MCF 10A (cell line): ENCODE measurements around the gene PIGS. TPM values are rescaled to one million over a fixed set of nuclear protein-coding genes. Genes with fewer than 3 reads are reported as not detected.

Source experiments
- BruUV-seq: library from RNA; stranded (reverse); fragments of 400-500 nt; replicated peaks from 2 replicates; lab custom pipeline; 2021; lab: Mats Ljungman, UMichigan
- CTCF ChIA-PET: fragments of 300-600 bp; sonication (Branson Sonifier 250); formaldehyde crosslinking; extraction: SDS; loops from one replicate; lab custom pipeline; 2021; ENCODE audit warnings: antibody characterized with exemption, inconsistent platforms; lab: Yijun Ruan, JAX
- POLR2A ChIA-PET: fragments of 300-600, 350-650 bp; sonication (Branson Sonifier 250); formaldehyde crosslinking; extraction: SDS; loops from one replicate; lab custom pipeline; 2020; ENCODE audit warnings: antibody characterized with exemption, inconsistent platforms; lab: Yijun Ruan, JAX
- DNase-seq: peaks from one replicate; pipeline ENCODE4 v3.0.0-alpha.2; 2018; ENCODE audit not compliant: unreplicated experiment
- H3K27ac Mint-ChIP-seq: one replicate; pipeline ENCODE4 v1.8.0; 2022; ENCODE audit warnings: mild to moderate bottlenecking, low read depth, mixed read lengths; ENCODE audit not compliant: unreplicated experiment
- H3K27me3 Mint-ChIP-seq: one replicate; pipeline ENCODE4 v1.8.0; 2022; ENCODE audit warnings: mixed read lengths; ENCODE audit not compliant: insufficient read depth, unreplicated experiment
- H3K36me3 Mint-ChIP-seq: one replicate; pipeline ENCODE4 v1.8.0; 2022; ENCODE audit warnings: mild to moderate bottlenecking, moderate library complexity, mixed read lengths; ENCODE audit not compliant: insufficient read depth, unreplicated experiment
- H3K4me1 Mint-ChIP-seq: one replicate; pipeline ENCODE4 v1.8.0; 2022; ENCODE audit warnings: mixed read lengths; ENCODE audit not compliant: insufficient read depth, unreplicated experiment
- H3K4me3 Mint-ChIP-seq: one replicate; pipeline ENCODE4 v1.8.0; 2022; ENCODE audit warnings: mild to moderate bottlenecking, moderate library complexity, mixed read lengths; ENCODE audit not compliant: unreplicated experiment
- H3K9me3 Mint-ChIP-seq: one replicate; pipeline ENCODE4 v1.8.0; 2022; ENCODE audit warnings: mixed read lengths; ENCODE audit not compliant: unreplicated experiment
- intact Hi-C: fragments of 100-400 bp; cut with micrococcal nuclease; formaldehyde crosslinking; loops from 2 replicates; pipeline ENCODE4 v1.14.1; 2022
- total RNA-seq: library from RNA; stranded (reverse); gene quantifications from 2 replicates; pipeline ENCODE4 v1.2.3, GENCODE V29; 2022
- TF ChIP-seq, protein P1 (sequence below): fragments of 200-600 bp; IDR thresholded peaks from one replicate; pipeline ENCODE4 v1.8.0; 2022; ENCODE audit warnings: antibody characterized with exemption, mild to moderate bottlenecking; ENCODE audit not compliant: unreplicated experiment

The PIGS gene
- total RNA-seq, 1 experiment from 2014 or later: 50.5 TPM

DNA sequence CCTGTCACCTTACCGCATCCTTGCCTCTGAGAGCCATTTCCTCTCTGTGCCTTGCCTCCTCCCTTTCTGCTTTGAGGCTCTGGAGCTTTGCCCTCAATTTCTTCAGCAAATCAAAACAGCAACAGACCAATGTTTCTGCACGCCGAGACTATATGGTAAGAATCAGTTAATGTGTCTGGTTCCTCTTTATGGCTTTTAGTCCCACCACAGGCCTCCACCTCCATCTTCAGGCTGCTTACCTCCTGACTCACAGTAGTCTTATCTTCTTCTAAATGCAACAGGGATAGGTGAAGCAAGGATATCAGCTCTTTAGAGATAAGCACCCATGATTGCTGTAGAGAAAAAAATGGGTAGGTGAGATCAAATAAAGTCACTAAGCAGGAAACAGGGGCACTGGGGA is 14.5 kb upstream of the PIGS start:
- H3K27me3 Mint-ChIP-seq: no peaks in the 10 kb centered on the region
- BruUV-seq: no TSS peak
- H3K4me3 Mint-ChIP-seq: no peak overlapping the region
- no peaks in the 10 kb centered on the region for H3K4me1 Mint-ChIP-seq
- ChIA-PET CTCF (interaction anchor here (0.6 kb wide), 1 partner anchor 269 kb away, joined by 3 read pairs; no protein-coding TSS in a partner anchor), POLR2A (interaction anchor here (0.6 to 5.7 kb wide), 4 partner anchors 9 to 180 kb away, joined by 3 to 19 read pairs (median 3); partner anchors contain the start of gene PIGS)
- H3K36me3 Mint-ChIP-seq: peaks cover 19% of the 10 kb centered on the region
- DNase-seq: no peak
- H3K27ac Mint-ChIP-seq: no peak overlapping the region
- intact Hi-C loops: no loop called here
- H3K9me3 Mint-ChIP-seq: no peaks in the 10 kb centered on the region
- TF ChIP-seq, protein P1, sequence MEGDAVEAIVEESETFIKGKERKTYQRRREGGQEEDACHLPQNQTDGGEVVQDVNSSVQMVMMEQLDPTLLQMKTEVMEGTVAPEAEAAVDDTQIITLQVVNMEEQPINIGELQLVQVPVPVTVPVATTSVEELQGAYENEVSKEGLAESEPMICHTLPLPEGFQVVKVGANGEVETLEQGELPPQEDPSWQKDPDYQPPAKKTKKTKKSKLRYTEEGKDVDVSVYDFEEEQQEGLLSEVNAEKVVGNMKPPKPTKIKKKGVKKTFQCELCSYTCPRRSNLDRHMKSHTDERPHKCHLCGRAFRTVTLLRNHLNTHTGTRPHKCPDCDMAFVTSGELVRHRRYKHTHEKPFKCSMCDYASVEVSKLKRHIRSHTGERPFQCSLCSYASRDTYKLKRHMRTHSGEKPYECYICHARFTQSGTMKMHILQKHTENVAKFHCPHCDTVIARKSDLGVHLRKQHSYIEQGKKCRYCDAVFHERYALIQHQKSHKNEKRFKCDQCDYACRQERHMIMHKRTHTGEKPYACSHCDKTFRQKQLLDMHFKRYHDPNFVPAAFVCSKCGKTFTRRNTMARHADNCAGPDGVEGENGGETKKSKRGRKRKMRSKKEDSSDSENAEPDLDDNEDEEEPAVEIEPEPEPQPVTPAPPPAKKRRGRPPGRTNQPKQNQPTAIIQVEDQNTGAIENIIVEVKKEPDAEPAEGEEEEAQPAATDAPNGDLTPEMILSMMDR: no peak

DNA sequence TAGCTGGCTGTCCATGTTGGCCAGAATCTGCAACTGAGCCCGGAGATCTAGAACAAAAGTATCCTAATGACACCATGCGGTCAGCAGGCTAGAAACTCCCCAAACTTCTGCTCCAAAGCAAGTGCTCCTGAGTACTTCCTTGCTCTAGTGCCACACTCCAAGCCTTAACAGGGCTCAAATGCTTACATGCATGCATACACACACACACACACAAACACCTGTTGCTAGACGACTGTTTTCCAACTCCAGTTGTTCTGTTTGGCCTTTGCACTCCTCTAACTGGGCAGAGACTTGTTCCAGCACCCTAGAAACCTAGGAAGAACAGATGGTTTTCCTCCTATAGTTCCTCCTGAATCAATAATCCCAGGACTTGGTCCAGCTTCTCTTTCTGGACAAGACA is 13.1 kb upstream of the PIGS start:
- H3K27me3 Mint-ChIP-seq: no peaks in the 10 kb centered on the region
- no peak overlapping the region for H3K4me3 Mint-ChIP-seq
- CTCF ChIA-PET: interaction anchor here (1.1 kb wide), 1 partner anchor 15 kb away, joined by 3 read pairs; no protein-coding TSS in a partner anchor
- TF ChIP-seq, protein P1: no peak
- no TSS peak for BruUV-seq
- no peaks in the 10 kb centered on the region for H3K9me3 Mint-ChIP-seq
- DNase-seq: no peak
- H3K36me3 Mint-ChIP-seq: peaks cover 26% of the 10 kb centered on the region
- no peaks in the 10 kb centered on the region for H3K4me1 Mint-ChIP-seq
- POLR2A ChIA-PET: interaction anchor here (5.7 kb wide), 1 partner anchor 13 kb away, joined by 19 read pairs; the partner anchor contains the start of gene PIGS
- intact Hi-C loops: no loop called here
- H3K27ac Mint-ChIP-seq: no peak overlapping the region

DNA sequence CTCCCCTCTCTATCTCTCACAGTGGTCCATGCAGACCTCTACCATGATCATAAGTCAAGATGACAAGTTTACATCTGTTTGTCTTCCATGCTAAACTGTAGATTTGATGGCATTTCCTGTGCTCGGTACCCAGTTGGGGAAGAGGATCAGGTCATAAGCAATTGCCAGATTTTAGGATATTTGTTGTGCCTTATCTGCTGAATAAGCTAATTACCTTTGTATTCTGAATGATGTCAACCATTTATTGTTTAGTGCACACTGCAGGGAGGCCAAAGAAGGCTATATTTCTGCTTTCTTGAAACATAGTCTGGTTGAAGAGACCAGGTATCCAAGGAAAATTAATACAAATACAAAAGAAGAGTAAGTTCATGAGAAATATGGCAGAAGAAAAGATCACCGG is 11.2 kb upstream of the PIGS start:
- no TSS peak for BruUV-seq
- Mint-ChIP-seq H3K36me3 (peaks cover 26% of the 10 kb centered on the region), H3K4me1 (no peaks in the 10 kb centered on the region), H3K27me3 (no peaks in the 10 kb centered on the region), H3K27ac (no peak overlapping the region), H3K4me3 (no peak overlapping the region), H3K9me3 (no peaks in the 10 kb centered on the region)
- ChIA-PET POLR2A (interaction anchor here (1.0 to 5.7 kb wide), 2 partner anchors 11 to 17 kb away, joined by 3 to 19 read pairs; partner anchors contain the start of gene PIGS), CTCF (interaction anchor here (0.6 kb wide), 1 partner anchor 464 kb away, joined by 3 read pairs; no protein-coding TSS in a partner anchor)
- DNase-seq: no peak
- intact Hi-C loops: no loop called here
- TF ChIP-seq, protein P1: no peak

DNA sequence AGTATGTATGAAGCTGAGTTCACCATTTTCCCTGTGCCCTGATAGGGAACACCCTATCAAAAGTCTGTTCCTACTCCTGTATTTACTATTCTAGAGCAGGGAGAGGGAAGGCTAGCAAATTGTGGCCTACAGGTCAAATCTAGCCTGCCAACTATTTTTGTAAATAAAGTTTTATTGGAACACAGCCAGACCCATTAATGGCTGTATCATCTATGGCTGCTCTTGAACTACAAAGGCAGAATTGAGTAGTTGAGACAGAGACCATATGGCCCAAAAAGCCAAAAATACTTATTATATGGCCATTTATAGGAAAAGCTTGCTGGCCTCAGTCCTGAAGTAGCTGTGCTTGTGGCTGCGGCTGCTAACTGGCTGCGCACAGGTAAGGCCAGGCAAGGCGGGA is 9.6 kb upstream of the PIGS start:
- POLR2A ChIA-PET: interaction anchor here (5.7 kb wide), 1 partner anchor 10 kb away, joined by 19 read pairs; the partner anchor contains the start of gene PIGS
- Mint-ChIP-seq H3K4me1 (peaks cover 9% of the 10 kb centered on the region), H3K27ac (no peak overlapping the region), H3K9me3 (no peaks in the 10 kb centered on the region), H3K36me3 (peaks cover 25% of the 10 kb centered on the region), H3K27me3 (no peaks in the 10 kb centered on the region), H3K4me3 (no peak overlapping the region)
- BruUV-seq: no TSS peak
- DNase-seq: no peak
- CTCF ChIA-PET: interaction anchor here (1.2 kb wide), 1 partner anchor 40 kb away, joined by 3 read pairs; no protein-coding TSS in a partner anchor
- intact Hi-C loops: no loop called here
- TF ChIP-seq, protein P1: no peak
